ENCODE measurements around the gene C11orf65. TPM values are rescaled to one million over a fixed set of nuclear protein-coding genes. Genes with fewer than 3 reads are reported as not detected.

The C11orf65 gene, protein sequence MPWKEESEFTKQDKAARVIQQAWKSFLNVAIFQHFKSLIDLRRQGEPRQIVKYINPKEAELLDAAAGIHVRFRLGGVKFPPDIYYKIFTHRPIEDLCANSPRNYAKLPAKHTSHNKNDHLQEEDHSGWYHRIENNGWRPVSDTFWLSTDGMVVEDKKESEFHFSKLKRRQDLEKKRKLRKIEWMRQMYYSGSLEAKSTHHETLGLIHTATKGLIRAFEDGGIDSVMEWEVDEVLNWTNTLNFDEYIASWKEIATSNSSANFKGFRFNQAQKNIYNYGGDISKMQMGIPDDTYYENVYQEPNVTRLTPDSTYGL
- 1.00 to 1.6 TPM (median 1.1 TPM) in 3 replicates for total RNA-seq

DNA sequence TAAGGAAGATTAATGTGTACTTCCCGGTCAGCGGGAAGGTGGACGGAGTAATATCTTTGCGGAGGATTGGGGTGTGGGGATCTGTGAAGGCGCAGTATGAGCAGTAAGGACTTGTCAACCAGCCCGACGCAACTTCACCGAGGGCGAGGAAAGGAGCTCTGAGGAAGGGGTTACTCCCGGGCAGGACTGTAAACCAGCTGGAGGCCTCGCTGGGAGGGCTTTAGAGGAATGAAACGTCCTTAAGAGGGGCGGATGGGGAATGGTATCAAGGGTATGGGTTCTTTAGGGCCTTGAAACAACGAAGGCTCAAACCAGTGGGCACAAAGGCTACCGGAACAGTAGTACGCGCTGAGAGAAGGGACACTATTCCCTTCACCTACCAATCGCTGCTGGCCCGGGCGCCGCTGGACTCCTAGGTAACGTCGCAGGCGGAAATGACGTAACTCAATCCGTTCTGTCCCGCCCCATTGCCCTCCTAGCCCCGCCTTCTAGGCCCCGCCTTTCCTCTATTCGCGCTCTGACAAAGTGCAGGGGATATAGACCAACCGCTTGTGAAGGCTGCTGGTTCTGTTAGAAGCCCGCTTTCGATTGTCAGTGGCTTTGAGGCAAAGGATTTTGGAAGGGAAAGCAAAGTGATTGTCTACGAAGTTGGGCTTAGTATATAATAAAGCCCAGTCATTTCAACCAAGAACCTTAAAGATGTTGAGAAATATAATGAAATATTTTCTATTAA lies at the start of gene C11orf65:
TSS of gene C11orf65 (minus strand) at position 439 of the 733 bp plus-strand sequence. CDS start 5,970 bp downstream, outside the sequence.
- peaks cover 3% of the 10 kb centered on the region for H3K36me3 Mint-ChIP-seq
- TF ChIP-seq, protein P1, sequence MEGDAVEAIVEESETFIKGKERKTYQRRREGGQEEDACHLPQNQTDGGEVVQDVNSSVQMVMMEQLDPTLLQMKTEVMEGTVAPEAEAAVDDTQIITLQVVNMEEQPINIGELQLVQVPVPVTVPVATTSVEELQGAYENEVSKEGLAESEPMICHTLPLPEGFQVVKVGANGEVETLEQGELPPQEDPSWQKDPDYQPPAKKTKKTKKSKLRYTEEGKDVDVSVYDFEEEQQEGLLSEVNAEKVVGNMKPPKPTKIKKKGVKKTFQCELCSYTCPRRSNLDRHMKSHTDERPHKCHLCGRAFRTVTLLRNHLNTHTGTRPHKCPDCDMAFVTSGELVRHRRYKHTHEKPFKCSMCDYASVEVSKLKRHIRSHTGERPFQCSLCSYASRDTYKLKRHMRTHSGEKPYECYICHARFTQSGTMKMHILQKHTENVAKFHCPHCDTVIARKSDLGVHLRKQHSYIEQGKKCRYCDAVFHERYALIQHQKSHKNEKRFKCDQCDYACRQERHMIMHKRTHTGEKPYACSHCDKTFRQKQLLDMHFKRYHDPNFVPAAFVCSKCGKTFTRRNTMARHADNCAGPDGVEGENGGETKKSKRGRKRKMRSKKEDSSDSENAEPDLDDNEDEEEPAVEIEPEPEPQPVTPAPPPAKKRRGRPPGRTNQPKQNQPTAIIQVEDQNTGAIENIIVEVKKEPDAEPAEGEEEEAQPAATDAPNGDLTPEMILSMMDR (IDR thresholded peaks at IDR 0.05; ENCODE audit: unreplicated experiment): no peak
- peak within 1 kb of the TSS; percentile 100 for H3K27ac Mint-ChIP-seq
- peak; percentile 93 to 95 for DNase-seq (ENCODE audit: low spot score in 2 of 2, unreplicated experiment in 2 of 2)
- H3K4me1 Mint-ChIP-seq: peaks cover 10% of the 10 kb centered on the region
- H3K27me3 Mint-ChIP-seq (ENCODE audit: low read depth): no peaks in the 10 kb centered on the region
- H3K4me3 Mint-ChIP-seq: peak within 1 kb of the TSS; percentile 91
- H3K9me3 Mint-ChIP-seq: no peaks in the 10 kb centered on the region

DNA sequence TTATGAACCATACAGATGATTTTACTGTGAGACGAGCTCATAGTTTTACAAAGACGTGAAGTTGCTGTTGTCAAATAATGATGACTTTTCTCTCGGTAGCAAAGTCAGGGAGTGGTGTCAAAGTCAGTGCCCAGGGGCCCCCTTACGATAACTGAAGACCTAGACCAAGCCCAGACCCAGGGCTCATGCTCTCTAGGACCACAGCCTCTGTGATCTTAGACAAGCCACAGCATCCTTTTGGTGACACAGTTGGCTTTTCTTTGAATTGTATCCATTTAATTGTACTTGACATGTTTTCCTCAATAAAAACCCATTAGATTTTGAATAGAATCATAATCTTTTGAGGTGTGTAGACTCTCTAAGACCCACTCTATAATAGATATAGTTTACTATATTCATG lies 48.8 kb upstream of the C11orf65 start:
- peaks cover 13% of the 10 kb centered on the region for H3K4me1 Mint-ChIP-seq
- H3K9me3 Mint-ChIP-seq: peaks cover 18% of the 10 kb centered on the region
- DNase-seq (ENCODE audit: low spot score in 2 of 2, unreplicated experiment in 2 of 2): no peak
- H3K27me3 Mint-ChIP-seq (ENCODE audit: low read depth): no peaks in the 10 kb centered on the region
- no peak overlapping the region for H3K27ac Mint-ChIP-seq
- peaks cover 46% of the 10 kb centered on the region for H3K36me3 Mint-ChIP-seq
- TF ChIP-seq, protein P1 (IDR thresholded peaks at IDR 0.05; ENCODE audit: unreplicated experiment): no peak
- H3K4me3 Mint-ChIP-seq: no peak overlapping the region

DNA sequence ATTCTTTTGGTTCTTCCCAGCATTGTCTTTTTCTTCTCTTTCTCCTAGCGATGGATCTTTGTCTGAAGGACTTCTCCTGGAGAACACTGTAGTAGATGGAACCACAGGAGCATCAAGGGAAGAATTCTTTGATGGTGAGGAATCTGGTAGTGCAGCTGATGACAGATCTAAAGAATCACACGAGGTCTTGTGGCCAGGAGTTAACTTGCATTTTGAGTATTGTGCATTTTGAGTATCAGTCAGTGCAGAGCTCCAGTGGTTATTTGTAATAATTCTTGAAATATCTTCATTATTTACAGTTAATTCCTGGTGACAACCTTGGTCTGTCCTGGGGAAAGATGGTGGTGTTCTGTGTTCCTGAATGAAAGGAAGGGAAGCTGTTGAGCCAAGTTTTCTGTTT lies 45.4 kb upstream of the C11orf65 start:
- H3K27ac Mint-ChIP-seq: no peak overlapping the region
- TF ChIP-seq, protein P1 (IDR thresholded peaks at IDR 0.05; ENCODE audit: unreplicated experiment): no peak
- H3K4me1 Mint-ChIP-seq: peaks cover 11% of the 10 kb centered on the region
- no peak for DNase-seq (ENCODE audit: low spot score in 2 of 2, unreplicated experiment in 2 of 2)
- H3K36me3 Mint-ChIP-seq: peaks cover 59% of the 10 kb centered on the region
- H3K27me3 Mint-ChIP-seq (ENCODE audit: low read depth): no peaks in the 10 kb centered on the region
- peaks cover 22% of the 10 kb centered on the region for H3K9me3 Mint-ChIP-seq
- H3K4me3 Mint-ChIP-seq: no peak overlapping the region

DNA sequence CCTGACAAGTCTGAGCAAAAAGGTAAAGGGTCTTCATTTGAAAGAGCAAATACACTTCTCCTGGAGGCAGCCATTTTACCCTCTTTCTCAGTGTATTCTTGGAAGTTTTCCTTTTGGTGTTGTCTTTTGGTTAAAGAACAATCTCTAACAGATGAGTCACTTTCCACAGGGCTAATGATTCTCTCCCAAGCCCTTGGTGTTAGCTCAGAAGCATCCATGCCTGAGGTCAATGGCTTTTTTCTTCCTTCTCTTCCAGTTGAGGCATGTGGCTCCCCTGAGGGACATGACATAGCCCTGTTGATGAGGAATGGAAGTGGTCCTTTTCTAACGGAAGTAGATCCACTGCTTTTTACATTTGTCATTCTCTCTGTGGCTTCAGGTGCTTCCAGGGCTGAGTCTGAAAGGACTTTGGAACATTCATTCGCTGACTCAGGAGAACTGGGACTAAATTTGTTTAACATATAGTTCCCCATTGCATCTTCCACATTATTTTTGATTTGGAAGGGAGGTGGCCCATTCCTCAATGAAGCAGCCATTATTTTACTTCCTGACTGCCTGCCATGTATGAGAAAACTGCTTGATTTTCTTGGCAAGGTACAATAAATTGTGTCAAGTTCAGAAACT lies 44.6 kb upstream of the C11orf65 start:
- Mint-ChIP-seq H3K27ac (no peak overlapping the region), H3K9me3 (peaks cover 22% of the 10 kb centered on the region), H3K36me3 (peaks cover 66% of the 10 kb centered on the region), H3K4me3 (no peak overlapping the region), H3K27me3 (ENCODE audit: low read depth) (no peaks in the 10 kb centered on the region), H3K4me1 (peaks cover 11% of the 10 kb centered on the region)
- DNase-seq (ENCODE audit: low spot score in 2 of 2, unreplicated experiment in 2 of 2): no peak
- TF ChIP-seq, protein P1 (IDR thresholded peaks at IDR 0.05; ENCODE audit: unreplicated experiment): no peak

DNA sequence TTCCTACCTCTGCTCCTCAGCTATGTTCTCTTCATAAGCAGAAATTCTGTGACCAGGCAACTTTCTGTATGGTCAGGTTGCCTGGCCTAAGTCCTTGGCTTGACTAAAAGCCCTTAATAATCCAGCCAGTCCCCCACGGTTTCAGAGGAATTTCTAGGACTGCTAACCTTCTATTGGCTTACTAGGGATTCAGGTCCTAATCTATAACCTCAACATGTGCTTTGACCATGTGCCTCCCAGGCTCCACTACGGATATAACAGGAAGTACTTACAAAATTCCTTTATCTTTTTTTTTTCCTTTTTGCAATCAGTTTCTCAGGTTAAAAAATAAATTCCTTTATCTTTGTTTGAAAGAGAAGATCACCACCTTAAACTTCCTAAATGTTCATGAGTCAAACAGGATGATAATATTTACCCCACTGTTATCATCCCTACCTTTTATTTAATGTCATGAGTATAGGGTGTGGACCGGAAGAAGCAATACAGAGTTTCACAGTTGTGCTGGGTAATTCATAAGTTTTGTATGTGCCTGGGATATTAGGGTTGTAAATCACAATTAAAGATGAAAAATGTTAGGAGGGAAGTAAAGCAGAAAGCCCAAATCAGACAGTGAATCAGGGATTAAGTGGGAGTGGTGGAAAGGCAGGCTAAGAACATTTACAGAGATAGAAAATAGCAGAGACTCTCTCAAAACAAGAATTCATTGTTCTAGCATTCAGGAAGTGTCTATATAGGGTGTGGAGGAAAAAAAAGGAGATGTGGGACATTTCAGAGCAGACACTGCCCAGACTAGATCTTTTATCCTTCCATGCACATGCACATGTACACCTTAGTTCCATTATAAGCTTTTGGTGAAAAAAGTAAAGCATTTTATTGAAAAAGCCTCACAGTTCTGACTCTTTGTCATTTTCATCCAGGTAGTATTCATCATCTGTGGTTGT lies 41.6 kb upstream of the C11orf65 start:
- DNase-seq (ENCODE audit: low spot score in 2 of 2, unreplicated experiment in 2 of 2): no peak
- Mint-ChIP-seq H3K4me3 (no peak overlapping the region), H3K36me3 (peaks cover 51% of the 10 kb centered on the region), H3K9me3 (peaks cover 17% of the 10 kb centered on the region), H3K4me1 (peaks cover 13% of the 10 kb centered on the region), H3K27me3 (ENCODE audit: low read depth) (no peaks in the 10 kb centered on the region), H3K27ac (peak overlapping the region; percentile 74)
- TF ChIP-seq, protein P1 (IDR thresholded peaks at IDR 0.05; ENCODE audit: unreplicated experiment): no peak
